AG09309 (cell line): ENCODE data around the gene GLMP.

Experiments used
- DNase-seq: peaks from one replicate; pipeline ENCODE4 v3.0.0-alpha.2; 2010; ENCODE audit warnings: low read depth
- H3K4me3 ChIP-seq: 2 replicates; pipeline ENCODE4 v1.5.1; 2011; ENCODE audit warnings: mild to moderate bottlenecking, low read depth, low read length, moderate library complexity; ENCODE audit not compliant: control insufficient read depth
- TF ChIP-seq, protein P1 (sequence below): IDR thresholded peaks from 2 replicates; pipeline ENCODE4 v1.5.1; 2011; ENCODE audit warnings: mild to moderate bottlenecking, low read depth, low read length, inconsistent platforms; ENCODE audit not compliant: insufficient read depth, control insufficient read depth; ENCODE audit errors: missing control alignments

Gene GLMP

DNA sequence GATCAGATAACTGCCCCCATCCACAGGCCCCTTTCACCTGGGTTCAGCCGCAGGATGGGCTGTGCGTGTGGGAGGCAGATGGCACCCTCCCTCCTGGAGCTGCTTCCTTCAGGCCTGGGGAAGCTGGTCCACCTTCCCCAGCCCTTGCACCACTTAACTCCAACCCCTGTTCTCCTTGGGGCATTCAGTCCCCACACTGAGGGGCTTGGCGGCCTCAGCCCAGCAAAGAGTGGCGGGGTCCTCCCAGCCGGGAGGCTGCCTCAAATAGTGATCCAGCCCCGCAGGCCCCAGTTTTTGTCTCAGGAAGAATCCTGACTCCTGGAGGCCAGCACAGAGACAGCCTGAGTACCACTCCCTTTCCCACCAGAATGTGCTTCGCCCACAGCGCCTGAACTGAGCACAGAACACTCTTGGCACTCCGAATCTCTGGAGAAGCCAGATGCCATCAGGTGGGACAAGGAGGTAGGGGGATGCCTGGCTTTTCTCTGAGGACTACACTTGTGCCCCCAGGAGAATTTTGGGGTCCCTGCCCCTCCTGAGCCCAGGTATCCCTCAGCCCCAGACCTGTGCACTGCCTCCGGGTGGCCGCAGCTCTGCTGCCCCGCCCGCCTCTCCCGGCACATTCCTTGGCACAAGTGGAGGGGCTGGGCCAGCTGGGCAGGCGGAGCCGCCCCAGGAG is 48.6 kb downstream of the GLMP start:
- DNase-seq = no peak
- TF ChIP-seq, protein P1, sequence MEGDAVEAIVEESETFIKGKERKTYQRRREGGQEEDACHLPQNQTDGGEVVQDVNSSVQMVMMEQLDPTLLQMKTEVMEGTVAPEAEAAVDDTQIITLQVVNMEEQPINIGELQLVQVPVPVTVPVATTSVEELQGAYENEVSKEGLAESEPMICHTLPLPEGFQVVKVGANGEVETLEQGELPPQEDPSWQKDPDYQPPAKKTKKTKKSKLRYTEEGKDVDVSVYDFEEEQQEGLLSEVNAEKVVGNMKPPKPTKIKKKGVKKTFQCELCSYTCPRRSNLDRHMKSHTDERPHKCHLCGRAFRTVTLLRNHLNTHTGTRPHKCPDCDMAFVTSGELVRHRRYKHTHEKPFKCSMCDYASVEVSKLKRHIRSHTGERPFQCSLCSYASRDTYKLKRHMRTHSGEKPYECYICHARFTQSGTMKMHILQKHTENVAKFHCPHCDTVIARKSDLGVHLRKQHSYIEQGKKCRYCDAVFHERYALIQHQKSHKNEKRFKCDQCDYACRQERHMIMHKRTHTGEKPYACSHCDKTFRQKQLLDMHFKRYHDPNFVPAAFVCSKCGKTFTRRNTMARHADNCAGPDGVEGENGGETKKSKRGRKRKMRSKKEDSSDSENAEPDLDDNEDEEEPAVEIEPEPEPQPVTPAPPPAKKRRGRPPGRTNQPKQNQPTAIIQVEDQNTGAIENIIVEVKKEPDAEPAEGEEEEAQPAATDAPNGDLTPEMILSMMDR = no peak
- H3K4me3 ChIP-seq = no peak overlapping the region

DNA sequence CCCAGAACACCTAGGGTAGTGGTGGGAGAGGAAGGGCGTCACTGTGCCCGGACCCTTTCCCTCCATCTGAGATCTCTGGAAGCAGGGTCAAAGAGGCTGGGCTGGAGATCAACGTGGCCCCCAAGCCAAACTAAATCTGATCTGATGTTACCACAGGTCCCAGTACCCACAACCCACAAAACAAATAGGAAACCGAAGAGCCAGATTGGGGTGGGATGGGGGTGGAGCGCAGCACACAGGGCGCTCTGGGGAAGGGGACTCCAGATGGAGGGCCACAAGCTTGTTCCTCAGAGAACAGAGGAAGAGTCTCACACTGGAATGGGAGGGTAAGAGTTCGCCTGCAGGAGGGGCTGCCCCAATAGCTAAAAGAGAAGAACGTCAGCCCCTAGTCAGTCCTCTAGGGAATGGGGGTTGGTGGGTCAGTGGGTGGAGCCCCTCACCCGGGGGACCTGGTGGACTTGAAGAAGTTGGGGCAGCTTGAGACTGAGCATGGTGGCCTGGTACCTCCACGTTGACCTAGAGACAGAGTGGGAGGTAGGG is 49.2 kb downstream of the GLMP start:
- no peak for DNase-seq
- no peak overlapping the region for H3K4me3 ChIP-seq
- TF ChIP-seq, protein P1 = no peak

DNA sequence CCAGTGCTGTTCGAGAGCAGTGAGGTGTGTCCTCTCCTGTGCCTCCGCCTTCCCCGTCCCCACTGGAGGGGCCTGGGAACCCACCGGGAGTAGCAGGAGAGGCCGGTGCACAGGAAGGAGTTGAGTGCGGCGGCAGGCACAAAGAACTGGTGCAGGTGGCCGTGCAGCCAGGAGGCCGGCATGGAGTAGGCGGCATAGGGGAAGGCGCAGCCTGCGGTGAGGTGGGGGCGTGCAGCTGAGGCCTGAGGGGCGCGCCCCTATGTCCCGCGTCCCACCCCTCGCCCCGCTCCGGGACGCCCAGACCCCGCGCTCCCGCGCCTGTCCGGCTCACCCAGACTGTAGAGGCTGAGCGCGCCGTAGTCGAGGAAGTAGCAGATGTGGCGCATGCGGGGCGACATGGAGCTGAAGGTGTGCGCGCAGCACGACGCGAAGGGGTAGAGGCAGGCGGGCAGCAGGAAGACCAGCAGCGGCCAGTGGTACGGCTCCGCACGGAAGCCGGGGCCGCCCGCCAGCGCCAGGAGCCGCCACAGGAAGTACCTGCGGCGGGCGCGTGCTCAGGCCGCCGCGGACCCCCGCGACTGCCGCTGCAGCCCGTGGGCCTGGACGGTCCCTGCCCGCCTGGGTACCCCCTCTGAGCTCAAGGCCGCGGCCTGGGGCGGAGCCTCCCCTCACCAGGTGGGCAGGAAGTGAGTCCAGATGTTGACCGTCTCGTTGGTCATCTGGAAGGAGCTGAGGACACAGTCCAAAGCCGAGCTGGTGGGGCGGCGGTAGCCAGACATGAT is 49.8 kb downstream of the GLMP start:
- TF ChIP-seq, protein P1 = no peak
- no peak for DNase-seq
- no peak overlapping the region for H3K4me3 ChIP-seq

DNA sequence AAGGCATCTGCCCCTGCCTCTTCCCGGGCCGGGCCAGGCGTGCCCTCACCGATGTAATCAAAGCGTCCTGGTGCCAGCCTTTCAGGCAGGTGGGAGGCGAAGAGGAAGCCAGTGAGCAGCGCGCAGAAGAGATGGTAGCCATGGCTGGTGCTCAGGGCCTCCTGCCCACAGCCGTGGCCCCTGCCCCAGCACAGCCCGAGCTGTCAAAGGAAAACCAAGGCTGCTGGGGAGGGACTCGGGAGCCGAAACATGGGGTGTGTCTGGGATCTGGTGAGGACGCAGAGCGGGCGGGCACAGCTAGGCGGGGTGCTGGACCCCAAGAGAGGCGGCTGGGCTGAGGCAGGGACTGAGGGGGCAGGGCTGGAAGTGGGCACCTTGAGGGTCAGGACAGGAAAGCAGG is 50.8 kb downstream of the GLMP start:
- TF ChIP-seq, protein P1 = no peak
- H3K4me3 ChIP-seq = no peak overlapping the region
- no peak for DNase-seq

DNA sequence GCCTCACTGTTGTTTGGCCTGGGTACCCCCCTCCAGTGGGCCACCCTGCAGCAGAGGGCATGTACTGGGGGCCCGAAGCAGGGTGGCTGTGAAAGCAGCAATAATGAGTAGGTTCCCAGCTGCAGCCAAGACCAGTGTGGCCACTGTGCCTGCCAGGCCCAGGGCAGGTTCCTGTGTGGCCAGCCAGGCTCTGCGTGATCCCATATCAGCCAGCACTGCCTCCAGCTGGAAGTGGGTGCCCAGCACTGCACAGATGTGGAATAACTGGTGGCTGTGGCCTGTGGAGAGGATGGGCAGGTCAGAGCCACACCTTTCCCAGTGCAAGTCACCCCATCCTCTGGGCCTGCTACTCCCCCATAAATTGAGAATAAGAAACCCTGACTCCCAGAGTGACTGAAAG is 51.4 kb downstream of the GLMP start:
- no peak overlapping the region for H3K4me3 ChIP-seq
- TF ChIP-seq, protein P1 = no peak
- no peak for DNase-seq

DNA sequence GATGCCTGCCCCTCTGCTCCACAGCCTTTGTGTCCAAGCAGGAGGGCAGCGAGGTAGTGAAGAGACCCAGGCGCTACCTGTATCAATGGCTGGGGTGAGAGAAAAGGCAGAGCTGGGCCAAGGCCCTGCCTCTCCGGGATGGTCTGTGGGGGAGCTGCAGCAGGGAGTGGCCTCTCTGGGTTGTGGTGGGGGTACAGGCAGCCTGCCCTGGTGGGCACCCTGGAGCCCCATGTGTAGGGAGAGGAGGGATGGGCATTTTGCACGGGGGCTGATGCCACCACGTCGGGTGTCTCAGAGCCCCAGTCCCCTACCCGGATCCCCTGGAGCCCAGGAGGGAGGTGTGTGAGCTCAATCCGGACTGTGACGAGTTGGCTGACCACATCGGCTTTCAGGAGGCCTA is 52.7 kb downstream of the GLMP start:
- TF ChIP-seq, protein P1 = no peak
- DNase-seq = no peak
- H3K4me3 ChIP-seq = no peak overlapping the region
